IMR-90 (cell line): ENCODE measurements around the gene NAGS.

Source experiments
- RAD21 ChIP-seq: IDR thresholded peaks from 2 replicates; pipeline ENCODE4 v1.6.1; 2012; ENCODE audit warnings: low read length, improper control_type of control experiment
- TF ChIP-seq, protein P1 (sequence below): conservative IDR thresholded peaks from 2 replicates; pipeline ENCODE4 v1.5.1; 2012; ENCODE audit warnings: mild to moderate bottlenecking, low read depth, low read length, improper control_type of control experiment

DNA sequence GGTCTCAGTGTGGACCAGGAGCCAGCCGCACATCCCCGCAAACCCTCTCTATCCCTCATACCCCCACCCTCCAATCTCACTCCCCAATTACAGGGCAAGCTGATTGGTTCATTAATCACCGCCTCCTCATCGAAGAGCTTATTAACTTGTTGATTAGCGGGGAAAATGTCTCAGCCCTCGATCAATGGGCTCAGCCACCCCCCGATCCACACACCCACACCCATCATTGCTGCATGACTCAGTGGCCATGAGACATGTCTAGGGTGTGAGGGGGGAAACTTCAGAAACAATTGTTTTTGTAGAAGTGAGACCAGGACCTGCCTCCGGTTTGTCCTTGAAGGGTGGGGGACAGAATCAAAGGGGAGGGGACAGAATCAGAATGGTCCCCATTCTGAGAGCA, 48.2 kb upstream of the NAGS start:
- TF ChIP-seq, protein P1, sequence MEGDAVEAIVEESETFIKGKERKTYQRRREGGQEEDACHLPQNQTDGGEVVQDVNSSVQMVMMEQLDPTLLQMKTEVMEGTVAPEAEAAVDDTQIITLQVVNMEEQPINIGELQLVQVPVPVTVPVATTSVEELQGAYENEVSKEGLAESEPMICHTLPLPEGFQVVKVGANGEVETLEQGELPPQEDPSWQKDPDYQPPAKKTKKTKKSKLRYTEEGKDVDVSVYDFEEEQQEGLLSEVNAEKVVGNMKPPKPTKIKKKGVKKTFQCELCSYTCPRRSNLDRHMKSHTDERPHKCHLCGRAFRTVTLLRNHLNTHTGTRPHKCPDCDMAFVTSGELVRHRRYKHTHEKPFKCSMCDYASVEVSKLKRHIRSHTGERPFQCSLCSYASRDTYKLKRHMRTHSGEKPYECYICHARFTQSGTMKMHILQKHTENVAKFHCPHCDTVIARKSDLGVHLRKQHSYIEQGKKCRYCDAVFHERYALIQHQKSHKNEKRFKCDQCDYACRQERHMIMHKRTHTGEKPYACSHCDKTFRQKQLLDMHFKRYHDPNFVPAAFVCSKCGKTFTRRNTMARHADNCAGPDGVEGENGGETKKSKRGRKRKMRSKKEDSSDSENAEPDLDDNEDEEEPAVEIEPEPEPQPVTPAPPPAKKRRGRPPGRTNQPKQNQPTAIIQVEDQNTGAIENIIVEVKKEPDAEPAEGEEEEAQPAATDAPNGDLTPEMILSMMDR, result no peak
- no peak for TF ChIP-seq RAD21
